CD4-positive, alpha-beta T cell treated with Interleukin-6 at 100 ng/mL for 8 hours (primary cell): ENCODE data around the gene ANKRD20A1.
"Not testable (repeated sequence)": the region's sequence is repeated elsewhere in the genome, so short reads cannot be mapped to it uniquely, and the experiment has no call there.

ENCODE experiments used
- DNase-seq: peaks from one replicate; pipeline ENCODE4 v3.0.0-alpha.2; 2020; ENCODE audit warnings: mixed read lengths, low spot score

Gene ANKRD20A1

DNA sequence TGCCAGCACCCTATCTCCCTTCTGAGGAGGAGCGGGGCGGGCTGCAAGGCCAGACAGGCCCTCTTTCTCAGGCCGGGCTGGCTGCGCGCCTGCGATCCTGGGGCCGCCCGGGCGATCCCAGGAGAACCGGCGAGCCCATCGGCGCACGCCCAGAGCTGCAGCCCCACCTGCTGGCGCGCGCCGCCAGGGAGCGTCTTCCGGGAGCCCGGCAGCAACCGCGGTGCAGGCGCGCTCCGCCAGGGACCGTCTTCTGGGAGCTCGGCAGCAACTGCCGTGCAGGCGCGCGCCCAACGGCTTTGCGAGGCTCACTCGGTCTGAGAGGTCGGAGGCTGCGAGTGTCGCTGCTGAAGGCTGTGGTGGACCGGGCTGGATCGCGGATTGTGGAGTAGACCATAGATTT, at the start of gene ANKRD20A1:
TSS of gene ANKRD20A1 (plus strand) at position 61 of the 400 bp plus-strand sequence. CDS start 496 bp downstream, outside the sequence.
- DNase-seq, result not testable (repeated sequence)

DNA sequence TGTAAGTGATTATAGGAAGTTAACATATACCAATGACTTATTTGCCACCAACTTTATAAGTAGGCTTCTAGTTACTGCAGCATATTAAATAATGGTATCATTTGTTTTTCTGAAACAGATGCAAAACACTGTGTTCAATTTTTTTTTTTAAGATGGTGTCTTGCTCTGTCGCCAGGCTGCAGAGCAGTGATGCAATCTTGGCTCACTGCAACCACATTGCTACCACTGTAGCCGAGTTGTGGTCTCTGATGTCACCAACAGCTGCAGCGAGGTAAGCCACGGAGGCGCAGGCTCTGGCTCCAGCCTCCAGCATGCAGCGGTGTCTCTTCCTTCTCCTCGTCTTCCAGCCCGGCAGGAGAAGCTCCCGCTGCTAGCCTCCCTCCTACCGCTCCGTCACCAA, 26.6 kb upstream of the ANKRD20A1 start:
- not testable (repeated sequence) for DNase-seq
